ENCODE measurements around the gene GIMAP2. TPM values are rescaled to one million over a fixed set of nuclear protein-coding genes. Genes with fewer than 3 reads are reported as not detected.
"Not testable (repeated sequence)": the region's sequence is repeated elsewhere in the genome, so short reads cannot be mapped to it uniquely, and the experiment has no call there.

GIMAP2 gene
- total RNA-seq, 1 experiment from 2014 or later: 11.5 TPM

- DNase-seq (ENCODE audit: low read depth): not testable (repeated sequence)
Observed at GRCh38 chr7:150676854-150677253, 8.7 kb upstream of the GIMAP2 start.

GRCh38 chr7:150678601-150679000 lies 6.9 kb upstream of the GIMAP2 start:
- DNase-seq (ENCODE audit: low read depth): not testable (repeated sequence)

- not testable (repeated sequence) for DNase-seq (ENCODE audit: low read depth)
Observed at GRCh38 chr7:150680364-150680763, 5.1 kb upstream of the GIMAP2 start.

GRCh38 chr7:150686030-150686631 lies 625 bp downstream of the GIMAP2 start:
- DNase-seq (ENCODE audit: low read depth): peak; percentile 9

GRCh38 chr7:150688630-150689029 lies 3.1 kb downstream of the GIMAP2 start:
- DNase-seq (ENCODE audit: low read depth): no peak

- DNase-seq (ENCODE audit: low read depth): no peak
Observed at GRCh38 chr7:150695654-150696053, 10.1 kb downstream of the GIMAP2 start.

GRCh38 chr7:150703209-150703608 lies 17.7 kb downstream of the GIMAP2 start:
- DNase-seq (ENCODE audit: low read depth): no peak

- DNase-seq (ENCODE audit: low read depth): no peak
Observed at GRCh38 chr7:150715293-150715692, 29.8 kb downstream of the GIMAP2 start.

GRCh38 chr7:150715738-150716137 lies 30.2 kb downstream of the GIMAP2 start:
- DNase-seq (ENCODE audit: low read depth): no peak

GRCh38 chr7:150716368-150716767 lies 30.9 kb downstream of the GIMAP2 start, which contains the start of gene GIMAP1:
GIMAP1 (plus strand) TSS chr7:150716613; CDS start chr7:150719048, 2,435 bp downstream.
- DNase-seq (ENCODE audit: low read depth): no peak

GRCh38 chr7:150716939-150717338 lies 31.4 kb downstream of the GIMAP2 start:
- DNase-seq (ENCODE audit: low read depth): no peak

- DNase-seq (ENCODE audit: low read depth): no peak
Observed at GRCh38 chr7:150717814-150718420, 32.4 kb downstream of the GIMAP2 start.

GRCh38 chr7:150719436-150719835 lies 33.9 kb downstream of the GIMAP2 start:
- no peak for DNase-seq (ENCODE audit: low read depth)

GRCh38 chr7:150719960-150720891 lies 34.7 kb downstream of the GIMAP2 start:
- DNase-seq (ENCODE audit: low read depth): no peak

- DNase-seq (ENCODE audit: low read depth): no peak
Observed at GRCh38 chr7:150721970-150722373, 36.5 kb downstream of the GIMAP2 start.

GRCh38 chr7:150722431-150722931 lies 37.0 kb downstream of the GIMAP2 start:
- no peak for DNase-seq (ENCODE audit: low read depth)

GRCh38 chr7:150723467-150723866 lies 38.0 kb downstream of the GIMAP2 start:
- no peak for DNase-seq (ENCODE audit: low read depth)

- DNase-seq (ENCODE audit: low read depth): no peak
Observed at GRCh38 chr7:150727381-150727780, 41.9 kb downstream of the GIMAP2 start.

GRCh38 chr7:150728011-150728410 lies 42.5 kb downstream of the GIMAP2 start:
- no peak for DNase-seq (ENCODE audit: low read depth)

GRCh38 chr7:150728609-150729008 lies 43.1 kb downstream of the GIMAP2 start:
- DNase-seq (ENCODE audit: low read depth): no peak

GRCh38 chr7:150731916-150732315 lies 46.4 kb downstream of the GIMAP2 start:
- no peak for DNase-seq (ENCODE audit: low read depth)

GRCh38 chr7:150732786-150733481 lies 47.4 kb downstream of the GIMAP2 start:
- no peak for DNase-seq (ENCODE audit: low read depth)
